ENCODE data around the gene MAPK11.
"Not testable (repeated sequence)": the region's sequence is repeated elsewhere in the genome, so short reads cannot be mapped to it uniquely, and the experiment has no call there.

Gene MAPK11

DNA sequence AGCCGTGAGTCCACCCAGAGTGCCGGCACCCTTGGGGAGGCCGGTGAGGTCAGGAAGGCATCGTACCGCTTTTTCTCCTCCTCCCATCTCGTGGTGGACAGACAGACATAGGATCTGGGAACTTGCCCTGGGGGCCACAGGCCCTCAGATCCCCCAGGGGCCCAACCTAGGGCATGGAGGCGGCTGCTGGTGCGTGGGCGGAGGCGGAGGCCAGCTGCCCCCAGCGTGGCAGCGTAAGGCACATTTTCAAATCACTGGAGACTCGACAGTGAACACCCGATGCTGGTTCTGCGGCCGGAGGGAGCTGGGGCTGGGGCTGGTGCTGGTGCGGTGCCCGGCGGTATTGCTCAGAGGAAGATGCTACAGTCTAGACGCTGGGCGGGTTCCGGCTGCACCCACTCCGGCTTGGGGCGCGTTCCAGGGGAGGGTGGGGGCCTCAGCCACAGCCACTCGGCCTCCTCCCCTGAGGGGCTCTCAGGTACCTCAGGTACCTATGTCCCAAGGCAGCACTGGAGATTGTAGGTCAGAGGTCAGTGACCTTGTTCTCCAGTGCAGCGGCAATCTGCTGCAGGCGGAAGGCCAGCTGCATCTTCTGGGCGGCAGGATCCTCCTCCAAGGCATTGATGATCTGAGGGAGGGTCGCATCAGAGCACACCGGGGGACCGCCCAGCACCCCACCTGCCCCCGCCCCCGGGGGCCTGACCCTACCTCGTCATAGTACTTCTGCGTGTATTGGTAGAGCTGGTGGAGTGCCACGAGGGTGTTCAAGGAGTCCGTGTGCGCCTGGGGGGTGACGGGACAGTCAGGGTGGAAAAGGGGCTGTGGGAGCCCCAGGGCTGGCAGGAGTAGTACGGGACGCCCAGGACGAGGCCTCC lies 5.2 kb upstream of the MAPK11 start:
- DNase-seq (ENCODE audit: low read depth), result no peak

DNA sequence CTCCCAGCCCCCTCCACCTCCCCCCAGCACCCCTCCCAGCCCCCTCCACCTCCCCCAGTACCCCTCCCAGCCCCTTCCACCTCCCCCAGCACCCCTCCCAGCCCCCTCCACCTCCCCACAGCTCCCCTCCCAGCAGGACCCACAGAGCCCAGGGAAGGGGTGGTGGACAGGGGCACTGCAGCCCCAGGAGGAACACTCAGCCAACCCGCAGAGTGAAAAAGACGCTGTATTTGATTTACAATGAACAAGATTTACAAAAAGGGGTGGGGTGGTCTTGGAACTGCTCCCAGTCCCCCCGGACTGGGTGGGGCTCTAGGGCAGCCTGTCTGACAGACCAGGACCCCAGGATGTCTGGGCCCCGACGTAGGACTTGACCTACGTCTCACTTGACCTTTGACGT lies 4.6 kb upstream of the MAPK11 start:
- no peak for DNase-seq (ENCODE audit: low read depth)

DNA sequence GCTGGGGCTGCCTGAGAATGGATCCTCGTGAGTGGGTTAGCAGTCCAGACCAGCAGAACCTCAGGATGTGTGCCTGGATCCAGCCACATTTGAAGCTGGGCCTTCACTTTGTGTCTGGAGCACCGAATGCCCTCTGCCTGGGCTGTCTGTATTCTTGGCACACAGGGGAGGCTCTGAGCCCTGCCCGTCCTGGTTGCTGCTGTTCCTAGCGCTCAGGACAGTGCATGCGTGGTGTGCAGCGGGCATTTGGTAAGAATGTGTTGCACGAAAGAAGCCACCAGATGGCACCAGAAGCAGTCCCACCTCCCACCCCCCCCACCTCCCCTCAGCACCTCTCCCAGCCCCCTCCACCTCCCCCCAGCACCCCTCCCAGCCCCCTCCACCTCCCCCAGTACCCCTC lies 4.1 kb upstream of the MAPK11 start:
- DNase-seq (ENCODE audit: low read depth), result peak; percentile 63

DNA sequence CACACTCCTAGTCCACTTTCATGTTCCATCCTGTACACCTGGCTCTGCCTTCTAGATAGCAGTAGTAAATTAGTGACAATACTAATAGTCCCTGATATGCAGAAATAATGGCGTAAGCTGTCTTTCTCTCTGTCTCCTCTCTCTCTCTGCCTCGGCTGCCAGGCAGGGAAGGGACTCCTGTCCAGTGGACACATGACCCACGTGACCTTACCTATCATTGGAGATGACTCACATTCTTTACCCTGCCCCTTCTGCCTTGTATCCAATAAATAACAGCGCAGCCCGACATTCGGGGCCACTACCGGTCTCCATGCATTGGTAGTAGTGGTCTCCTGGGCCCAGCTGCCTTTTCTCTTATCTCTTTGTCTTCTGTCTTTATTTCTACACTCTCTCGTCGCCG lies 3.6 kb upstream of the MAPK11 start:
- not testable (repeated sequence) for DNase-seq (ENCODE audit: low read depth)

DNA sequence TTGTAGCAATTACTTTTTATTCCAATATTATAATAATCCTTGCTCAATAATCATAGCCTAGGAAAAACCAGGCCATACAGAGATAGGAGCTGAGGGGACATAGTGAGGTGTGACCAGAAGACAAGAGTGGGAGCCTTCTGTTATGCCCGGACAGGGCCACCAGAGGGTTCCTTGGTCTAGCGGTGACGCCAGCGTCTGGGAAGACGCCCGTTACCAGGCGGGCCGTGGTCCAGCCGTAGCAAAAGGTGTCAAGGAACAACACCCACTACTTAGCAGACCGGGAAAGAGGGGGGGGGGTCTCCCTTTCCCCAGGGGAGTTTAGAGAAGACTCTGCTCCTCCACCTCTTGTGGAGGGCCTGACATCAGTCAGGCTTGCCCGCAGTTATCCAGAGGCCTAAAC lies 3.2 kb upstream of the MAPK11 start:
- not testable (repeated sequence) for DNase-seq (ENCODE audit: low read depth)

DNA sequence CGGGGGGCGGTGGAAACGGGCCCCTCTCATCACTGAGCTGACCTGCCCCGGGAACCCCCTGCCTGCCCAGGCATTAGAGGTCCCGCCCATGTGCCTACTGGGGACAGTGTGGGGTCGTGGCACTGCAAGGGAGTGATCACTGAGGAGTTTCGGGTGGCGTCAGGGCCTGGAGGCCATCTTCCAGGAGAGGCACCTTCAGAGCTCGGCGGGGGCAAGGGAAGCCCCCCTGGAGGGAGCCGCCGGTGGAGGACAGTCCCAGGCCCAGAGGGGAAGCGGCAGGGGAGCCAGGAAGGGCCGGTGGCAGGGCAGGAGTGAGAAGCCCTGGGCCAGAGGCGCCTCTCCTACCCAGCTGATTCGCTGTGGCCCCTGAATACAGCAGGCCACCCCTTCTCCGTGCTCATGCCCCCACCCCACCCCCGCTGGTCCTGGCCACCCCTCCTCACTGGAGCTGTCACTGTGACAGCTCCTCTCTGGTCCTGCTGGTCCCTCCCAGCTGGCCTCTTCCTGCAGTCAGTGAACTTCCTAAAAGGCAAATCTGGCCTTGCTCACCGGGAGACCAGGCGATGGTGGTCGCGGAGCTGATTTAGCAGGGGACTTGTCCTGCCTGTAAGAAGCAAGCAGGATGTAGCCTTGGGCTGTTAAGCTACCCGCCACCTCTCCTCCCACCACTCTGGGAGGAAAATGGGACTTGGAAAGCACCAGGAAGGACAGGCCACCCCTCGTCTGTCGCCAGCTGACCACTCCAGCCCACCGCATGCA lies 2.0 kb upstream of the MAPK11 start:
- DNase-seq (ENCODE audit: low read depth), result peak; percentile 52

DNA sequence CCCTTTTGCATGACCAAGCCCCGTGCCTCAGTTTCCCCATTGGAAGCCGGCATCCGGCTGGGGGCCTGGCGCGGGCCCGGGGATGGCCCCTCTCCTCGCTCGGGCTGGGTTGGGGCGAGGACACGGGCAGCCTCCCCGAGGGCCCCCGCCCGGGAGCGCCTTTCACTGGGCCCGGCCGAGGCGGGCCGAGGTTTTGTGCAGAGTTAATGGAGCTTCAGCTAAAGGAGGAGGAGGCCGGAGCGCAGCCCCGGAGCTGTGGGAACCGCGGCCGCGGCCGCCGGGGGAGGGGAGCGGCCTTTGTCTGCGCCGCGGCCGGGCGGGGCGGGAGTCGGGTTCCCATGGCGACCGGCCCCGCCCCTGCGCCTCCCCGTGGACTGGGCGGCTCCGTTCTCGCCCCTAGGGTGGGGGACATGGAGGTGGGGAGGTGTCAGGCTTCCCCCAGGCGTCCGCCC lies 1.4 kb upstream of the MAPK11 start:
- DNase-seq (ENCODE audit: low read depth), result peak; percentile 78

DNA sequence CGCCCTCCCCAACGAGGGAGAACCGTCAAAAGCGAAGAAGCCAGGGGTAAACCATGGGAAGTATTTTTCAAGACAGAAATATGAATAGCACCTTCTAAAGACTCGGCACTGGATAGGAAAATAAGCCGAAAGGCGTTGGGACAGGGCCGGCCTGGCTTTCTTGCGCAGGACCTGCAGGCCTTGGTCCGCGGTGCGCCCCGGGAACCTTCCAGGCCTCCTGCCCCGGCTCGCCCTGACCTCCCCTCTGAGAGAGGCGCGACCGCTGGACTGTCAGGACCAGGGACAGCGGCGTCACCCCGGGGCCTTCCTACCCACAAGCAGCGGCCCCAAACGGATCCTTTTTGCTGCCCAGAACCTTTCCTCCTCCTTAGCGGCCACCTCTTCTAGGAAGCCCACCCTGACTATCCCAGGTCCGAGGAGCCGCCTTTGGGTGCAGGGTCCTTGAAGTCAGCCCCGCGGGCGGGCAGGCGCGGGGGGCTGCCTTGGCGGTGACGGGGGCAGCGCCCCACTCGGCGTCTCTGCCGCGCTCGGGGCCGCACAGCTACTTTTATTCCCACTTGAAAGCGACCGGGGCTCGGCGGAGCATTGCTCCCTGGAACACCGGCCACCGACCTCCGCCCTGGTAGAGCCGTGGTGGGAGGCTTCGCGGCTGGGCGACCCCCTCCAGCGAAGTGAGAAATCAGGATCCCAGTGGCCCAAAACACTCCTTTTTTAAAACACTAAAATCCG lies 650 bp upstream of the MAPK11 start:
- DNase-seq (ENCODE audit: low read depth), result peak; percentile 77

DNA sequence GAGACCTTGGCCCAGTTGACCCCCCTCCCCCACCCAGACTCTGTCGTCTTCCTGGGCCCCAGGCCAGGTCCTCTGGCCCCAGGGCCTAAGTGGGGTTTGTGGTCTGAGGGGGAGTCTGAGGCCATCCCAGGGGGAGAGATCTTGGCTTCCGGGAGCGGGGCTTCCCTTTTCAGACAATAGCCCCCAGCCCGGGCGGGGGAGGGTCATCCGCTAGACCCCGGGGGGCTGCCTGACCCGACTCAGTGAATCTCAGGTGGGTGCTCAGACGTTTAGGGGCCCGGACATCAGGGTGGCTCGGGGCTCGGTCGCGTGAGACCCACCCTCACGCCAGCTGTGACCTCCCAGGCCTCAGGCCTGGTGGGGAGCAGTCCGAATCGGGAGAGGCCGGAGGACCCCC lies 609 bp downstream of the MAPK11 start:
- no peak for DNase-seq (ENCODE audit: low read depth)

DNA sequence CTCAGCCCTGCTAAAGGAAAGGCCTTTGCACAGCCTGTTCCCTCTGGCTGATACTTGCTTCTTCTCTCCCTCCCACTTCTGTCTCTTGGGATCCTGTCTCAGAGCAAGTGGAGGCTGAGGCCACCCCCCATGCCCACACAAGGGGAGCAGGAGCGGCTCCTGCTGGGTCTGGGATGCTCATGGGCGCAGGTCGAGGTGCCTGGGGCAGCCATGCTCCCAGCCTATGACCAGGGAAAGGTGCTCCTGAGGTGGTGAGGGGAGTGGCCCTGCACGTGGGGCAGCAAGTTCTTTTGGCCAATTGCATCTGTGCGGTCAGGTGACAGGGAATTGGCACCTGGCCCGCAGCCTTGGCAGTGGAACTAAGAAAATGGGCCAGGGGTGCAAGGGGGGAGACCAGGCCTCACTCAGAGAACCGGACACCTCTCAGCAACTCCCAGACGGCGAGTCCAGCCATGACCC lies 1.5 kb downstream of the MAPK11 start:
- DNase-seq (ENCODE audit: low read depth), result no peak

DNA sequence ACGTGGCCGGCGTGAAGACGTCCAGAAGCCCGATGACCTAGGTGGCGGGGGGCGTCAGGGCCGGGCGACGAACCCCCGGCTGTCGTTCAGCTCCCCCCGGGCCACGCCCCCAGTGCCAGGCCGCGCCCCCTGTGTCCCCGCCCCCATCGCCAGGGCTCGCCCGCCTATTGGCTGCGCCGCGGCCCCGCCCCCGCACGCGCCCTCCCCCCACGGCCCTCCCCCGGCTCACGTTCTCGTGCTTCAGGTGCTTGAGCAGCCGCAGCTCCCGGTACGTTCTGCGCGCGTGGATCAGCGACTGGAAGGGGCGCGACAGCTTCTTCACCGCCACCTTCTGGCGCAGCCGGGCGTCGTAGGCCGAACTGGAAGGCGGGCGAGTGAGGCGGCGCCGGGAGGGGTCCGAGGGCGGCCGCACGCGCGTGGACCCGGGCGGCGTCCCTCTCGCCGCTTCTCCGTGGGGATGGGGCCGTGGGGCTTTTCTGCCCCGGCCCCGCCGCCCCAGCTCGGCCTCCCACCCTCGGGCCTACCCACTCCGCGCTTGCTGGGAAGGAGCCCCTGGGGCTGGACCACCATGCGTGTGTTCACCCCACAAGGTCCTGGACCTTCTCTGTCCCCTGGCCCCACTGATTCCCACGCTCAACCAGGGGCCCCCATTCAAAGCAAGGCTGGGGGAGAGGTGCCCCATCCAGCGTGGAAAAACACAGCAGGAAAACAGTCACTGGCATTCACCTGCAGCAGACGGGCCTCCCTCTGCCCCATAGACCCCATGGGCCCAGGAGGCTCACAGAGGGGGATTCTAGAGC lies 2.4 kb downstream of the MAPK11 start:
- peak; percentile 61 for DNase-seq (ENCODE audit: low read depth)

DNA sequence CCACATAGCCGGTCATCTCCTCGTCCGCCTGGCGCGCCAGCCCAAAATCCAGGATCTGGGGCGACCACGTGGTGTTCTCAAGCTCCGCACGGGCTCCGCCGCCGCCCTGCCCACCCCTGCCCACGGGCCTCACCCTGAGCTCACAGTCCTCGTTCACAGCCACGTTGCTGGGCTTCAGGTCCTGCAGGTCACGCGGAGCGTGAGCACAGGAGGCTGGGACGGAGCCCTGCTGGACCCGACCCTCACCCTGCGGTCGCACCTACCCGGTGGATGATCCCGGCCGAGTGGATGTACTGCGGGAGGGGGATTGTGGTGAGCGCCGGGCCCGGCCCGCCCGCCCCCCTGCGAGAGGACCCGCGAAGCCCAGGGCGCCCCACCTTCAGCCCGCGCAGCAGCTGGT lies 3.2 kb downstream of the MAPK11 start:
- DNase-seq (ENCODE audit: low read depth), result no peak

DNA sequence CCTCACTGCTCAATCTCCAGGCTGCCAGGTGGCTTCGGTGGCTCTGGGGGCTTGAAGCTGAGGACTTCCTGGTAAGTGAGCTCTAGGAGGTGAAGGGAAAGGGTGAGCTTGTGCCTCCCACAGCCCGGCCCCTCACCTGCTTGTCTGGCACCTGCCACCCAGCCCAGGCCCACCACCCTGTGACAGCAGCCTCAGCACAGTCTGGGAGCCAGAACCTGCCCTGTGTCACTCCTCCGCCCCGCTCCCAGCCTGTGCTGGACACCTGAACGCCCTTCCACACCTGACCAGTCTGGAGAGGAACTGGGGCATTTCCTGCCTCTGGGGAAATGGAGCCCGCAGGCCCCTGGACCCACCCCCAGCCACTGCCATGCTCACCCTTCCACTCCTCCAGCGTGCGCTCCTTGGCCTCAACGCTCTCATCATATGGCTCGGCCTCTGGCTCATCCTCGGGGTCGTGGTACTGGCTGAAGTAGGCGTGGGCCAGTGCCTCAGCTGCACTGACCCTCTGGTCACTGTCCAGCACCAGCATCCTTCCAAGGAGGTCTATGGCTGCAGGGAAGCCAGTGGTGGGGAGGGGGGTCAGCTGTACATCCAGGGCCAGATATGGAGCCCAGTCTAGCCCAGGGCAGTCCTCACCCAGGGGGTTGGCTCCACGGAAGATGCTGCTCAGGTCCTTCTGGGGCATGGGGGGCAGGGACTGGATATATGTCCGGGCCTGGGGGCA lies 5.1 kb downstream of the MAPK11 start:
- DNase-seq (ENCODE audit: low read depth), result no peak

DNA sequence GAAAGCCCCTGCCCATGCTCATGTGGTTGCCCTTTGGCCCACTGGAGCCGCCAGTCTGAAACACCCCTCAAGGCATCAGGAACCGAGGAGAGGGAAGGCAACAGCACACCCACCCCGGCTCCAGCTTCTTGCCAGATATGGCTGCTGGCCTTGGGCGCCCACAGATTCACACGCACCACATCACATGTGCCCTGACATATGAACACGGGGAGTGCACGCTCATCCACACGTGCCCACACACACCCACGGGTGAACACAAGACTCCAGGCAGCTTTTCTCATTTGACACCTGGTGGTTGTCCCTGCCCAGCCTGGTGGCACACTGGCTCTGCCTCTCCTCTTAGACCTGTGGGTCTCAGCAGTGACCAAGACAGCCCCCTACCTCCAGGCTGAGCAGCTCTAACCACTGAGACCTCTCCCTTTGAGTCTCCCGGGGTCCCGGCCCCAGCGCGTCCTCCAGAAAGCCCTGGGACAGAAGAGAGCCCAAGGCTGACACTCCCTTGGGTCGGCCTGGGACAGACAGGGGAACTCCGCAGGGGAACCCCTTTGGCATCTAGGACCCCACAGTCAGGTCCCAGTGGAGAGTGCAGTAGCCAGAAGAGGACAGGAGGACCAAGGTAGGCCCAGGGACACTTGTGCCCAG lies 6.0 kb downstream of the MAPK11 start:
- no peak for DNase-seq (ENCODE audit: low read depth)

DNA sequence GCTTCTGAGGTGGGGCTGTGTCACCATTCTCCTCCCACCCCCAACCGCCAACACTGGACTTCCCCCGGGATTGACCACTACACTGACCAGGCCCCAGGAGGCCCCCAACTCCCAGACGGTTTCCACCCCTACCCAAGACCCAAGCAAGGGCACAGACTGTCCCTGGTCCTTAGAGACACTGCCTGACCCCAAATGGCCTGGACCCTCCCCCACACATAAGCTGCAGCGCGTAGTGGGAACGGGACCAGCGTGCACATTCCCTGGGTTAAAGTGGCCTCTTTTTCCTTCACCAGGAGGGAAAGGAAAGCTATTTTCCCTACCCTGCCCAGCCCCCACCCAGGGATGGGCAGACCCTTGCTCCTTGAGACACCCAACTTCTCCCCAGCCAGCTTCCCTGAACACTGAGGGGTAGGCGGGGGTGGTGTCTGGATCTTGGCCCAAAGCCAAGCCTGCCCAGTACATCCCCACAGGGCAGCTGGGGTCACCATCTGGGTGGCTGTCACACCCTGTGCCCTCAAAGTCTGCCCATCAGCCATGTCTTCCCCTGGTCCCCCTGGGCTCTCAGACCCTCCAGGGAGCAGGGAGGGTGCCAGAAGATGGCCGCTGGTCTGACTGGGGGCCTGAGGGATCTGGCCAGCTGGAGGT lies 7.1 kb downstream of the MAPK11 start:
- DNase-seq (ENCODE audit: low read depth), result no peak

DNA sequence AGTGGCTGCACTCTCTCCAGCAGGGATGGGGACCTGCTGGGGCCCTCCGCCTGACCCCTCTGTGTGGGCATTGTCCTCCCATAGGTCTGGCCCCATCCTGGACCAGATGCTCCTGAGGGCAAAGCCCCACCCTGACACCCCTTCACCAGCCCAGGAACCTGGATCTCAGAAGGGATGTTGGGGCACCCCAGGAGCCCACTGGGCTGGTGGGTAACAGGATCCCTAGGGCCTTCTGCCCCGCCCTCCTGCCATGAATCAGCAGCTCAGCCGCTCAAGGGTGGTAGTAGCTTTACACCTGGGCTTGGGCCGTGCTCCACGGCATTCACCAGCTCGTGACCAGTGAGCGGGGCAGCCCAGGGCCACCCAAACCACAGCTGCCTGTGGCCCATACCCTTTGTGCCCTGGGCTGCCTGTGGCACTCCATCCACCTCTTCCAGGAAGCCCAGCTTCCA lies 7.7 kb downstream of the MAPK11 start:
- peak; percentile 19 for DNase-seq (ENCODE audit: low read depth)

DNA sequence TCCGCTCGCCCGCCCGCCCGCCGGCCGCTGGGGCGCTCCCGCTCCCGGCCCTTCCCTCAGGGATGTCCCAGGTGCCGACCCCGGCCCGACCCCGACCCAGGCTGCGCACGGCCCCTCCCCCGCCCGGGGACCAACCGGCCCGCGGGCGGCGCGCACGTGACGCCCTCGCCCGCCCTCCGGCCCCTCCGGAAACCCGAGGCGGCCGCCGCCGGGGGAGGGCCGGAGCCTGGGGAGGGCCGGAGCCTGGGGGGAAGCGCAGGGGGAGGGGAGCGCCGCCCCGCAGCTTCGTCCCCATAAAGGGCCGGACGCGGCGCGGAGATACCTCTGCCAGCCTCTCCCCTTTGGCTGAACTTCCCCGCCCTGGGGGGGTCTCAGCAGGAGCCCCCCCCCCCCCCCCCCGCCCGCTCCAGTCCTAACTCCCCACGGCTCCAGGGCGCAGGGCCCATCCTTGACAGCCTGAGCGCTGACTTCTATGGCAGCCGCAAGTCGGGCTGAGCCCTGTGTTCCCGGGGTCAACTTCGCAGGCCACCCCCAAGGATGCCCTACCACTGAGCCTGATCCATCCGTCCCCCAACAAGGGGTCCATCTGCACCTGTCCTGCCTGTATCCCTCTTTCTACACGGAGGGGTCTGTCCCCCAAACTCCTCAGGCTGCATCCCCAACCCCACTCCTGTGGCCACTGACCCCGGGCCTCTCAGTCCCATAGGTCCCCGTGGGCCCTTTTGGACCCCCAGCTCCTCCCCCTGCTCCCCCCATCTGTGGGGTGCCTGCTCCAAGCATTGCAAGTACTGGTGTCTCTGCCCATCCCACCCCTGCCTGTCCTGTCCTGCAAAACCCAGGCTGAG lies 8.3 kb downstream of the MAPK11 start, which contains the start of gene MAPK12:
Gene MAPK12, minus strand, starts transcription at position 69 of the 845 bp plus-strand sequence. CDS start 174 bp downstream, outside the sequence.
- DNase-seq (ENCODE audit: low read depth), result peak; percentile 59

DNA sequence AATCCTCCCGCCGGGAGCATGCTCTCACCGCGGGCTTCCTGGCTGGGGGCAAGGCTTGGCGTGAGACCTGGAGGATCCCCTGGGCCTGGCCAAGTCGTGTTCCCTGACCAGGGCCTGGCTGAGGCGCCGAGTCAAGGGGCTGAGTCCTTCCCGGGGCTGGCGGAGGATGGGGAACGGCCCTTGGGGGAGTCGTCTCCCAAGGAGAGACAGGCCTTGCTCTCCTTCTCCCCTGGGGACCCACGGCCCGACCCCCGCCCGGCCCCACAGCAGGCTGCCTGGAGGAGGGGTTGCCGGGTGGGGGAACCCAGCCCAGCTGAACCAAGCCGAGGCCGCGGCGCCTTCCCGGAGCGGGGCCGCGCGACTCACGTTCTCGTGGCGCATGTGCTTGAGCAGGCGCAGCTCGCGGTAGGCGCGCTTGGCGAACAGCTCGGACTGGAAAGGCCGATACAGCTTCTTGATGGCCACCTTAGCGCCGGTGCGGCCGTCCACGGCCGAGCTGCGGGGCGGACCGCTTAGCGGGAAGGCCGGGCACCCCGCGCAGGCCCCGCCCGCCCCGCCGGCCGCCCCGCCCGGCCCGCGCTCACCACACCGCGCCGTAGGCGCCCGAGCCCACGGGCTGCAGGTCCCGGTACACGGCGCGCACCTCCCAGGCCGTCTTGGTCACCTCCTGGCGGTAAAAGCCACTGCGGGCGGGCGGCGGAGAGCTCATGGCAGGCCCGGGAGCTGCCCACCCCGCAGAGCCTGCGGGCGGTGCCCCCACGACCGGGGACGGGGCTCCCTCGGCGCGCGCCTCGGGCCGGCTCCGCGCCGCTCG lies 9.2 kb downstream of the MAPK11 start:
- peak; percentile 65 for DNase-seq (ENCODE audit: low read depth)
